Measurements from ENCODE around the gene THOC1. TPM values are rescaled to one million over a fixed set of nuclear protein-coding genes. Genes with fewer than 3 reads are reported as not detected.

Gene THOC1
- total RNA-seq, 1 experiment from 2014 or later = 74.5 TPM

DNA sequence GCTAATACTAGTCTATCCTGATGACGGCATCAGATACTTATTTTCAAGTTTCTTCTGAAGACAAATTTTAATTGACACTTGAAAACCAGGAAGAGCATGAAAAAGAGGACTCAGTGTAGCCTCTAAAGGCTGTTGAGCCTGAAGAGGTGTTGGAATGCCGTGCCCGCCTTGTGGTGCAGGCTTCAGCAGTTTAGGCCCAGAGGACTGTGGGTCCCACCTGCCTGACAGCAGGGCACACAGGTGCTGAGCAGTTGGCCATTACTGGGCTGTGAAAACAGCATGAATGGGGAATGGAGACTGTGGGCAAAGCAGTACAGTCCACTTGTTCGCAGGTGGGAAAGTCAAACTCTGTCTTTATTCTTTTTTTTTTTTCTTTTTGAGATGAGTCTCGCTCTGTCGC is 49.8 kb upstream of the THOC1 start:
- WGBS (ENCODE audit: extremely low coverage, insufficient read length, low lambda C conversion rate) = no CpG with 5 or more reads among the region's 6 CpGs
- Mint-ChIP-seq H3K4me3 (no peak overlapping the region), H3K27me3 (ENCODE audit: low read depth) (no peaks in the 10 kb centered on the region; the same call in 1 of the 2 replicates), H3K9me3 (no peaks in the 10 kb centered on the region), H3K36me3 (ENCODE audit: insufficient read depth in 1 of 3, low read depth in 3 of 3) (no peaks in the 10 kb centered on the region), H3K27ac (no peak overlapping the region), H3K4me1 (peaks cover 0 to 8% of the 10 kb centered on the region in 2 experiments; a peak in 2 of 4 replicates)
- H3K56ac ChIP-seq (ENCODE audit: insufficient read length, low read depth, low read length) = no peak overlapping the region
- H3K4me1 ChIP-seq (ENCODE audit: insufficient read depth, low read length) = no peaks in the 10 kb centered on the region
- no peak overlapping the region for H3K18ac ChIP-seq (ENCODE audit: insufficient read length, low read depth, low read length)
- H3K4me2 ChIP-seq (ENCODE audit: insufficient read depth, insufficient read length, low read length) = no peak overlapping the region
- H4K20me1 ChIP-seq (ENCODE audit: control insufficient read depth, insufficient read depth, insufficient read length) = no peaks in the 10 kb centered on the region
- no peak overlapping the region for H2BK120ac ChIP-seq (ENCODE audit: low read depth, low read length, poor library complexity, severe bottlenecking)
- no peaks in the 10 kb centered on the region for H3K23me2 ChIP-seq (ENCODE audit: insufficient read length, low read depth, low read length, poor library complexity, severe bottlenecking)
- H2BK5ac ChIP-seq (ENCODE audit: insufficient read length, low read length) = no peak overlapping the region
- H3T11ph ChIP-seq (ENCODE audit: low read length) = no peak overlapping the region
- H3K9ac ChIP-seq (ENCODE audit: extremely low read depth, insufficient read length, low read length) = no peak overlapping the region
- no peak overlapping the region for H2AFZ ChIP-seq (ENCODE audit: low read length)
- H3K27me3 ChIP-seq (ENCODE audit: insufficient read depth, low read length) = no peaks in the 10 kb centered on the region
- no peak overlapping the region for H2BK20ac ChIP-seq (ENCODE audit: low read depth, low read length, poor library complexity, severe bottlenecking)
- TF ChIP-seq, protein P1, sequence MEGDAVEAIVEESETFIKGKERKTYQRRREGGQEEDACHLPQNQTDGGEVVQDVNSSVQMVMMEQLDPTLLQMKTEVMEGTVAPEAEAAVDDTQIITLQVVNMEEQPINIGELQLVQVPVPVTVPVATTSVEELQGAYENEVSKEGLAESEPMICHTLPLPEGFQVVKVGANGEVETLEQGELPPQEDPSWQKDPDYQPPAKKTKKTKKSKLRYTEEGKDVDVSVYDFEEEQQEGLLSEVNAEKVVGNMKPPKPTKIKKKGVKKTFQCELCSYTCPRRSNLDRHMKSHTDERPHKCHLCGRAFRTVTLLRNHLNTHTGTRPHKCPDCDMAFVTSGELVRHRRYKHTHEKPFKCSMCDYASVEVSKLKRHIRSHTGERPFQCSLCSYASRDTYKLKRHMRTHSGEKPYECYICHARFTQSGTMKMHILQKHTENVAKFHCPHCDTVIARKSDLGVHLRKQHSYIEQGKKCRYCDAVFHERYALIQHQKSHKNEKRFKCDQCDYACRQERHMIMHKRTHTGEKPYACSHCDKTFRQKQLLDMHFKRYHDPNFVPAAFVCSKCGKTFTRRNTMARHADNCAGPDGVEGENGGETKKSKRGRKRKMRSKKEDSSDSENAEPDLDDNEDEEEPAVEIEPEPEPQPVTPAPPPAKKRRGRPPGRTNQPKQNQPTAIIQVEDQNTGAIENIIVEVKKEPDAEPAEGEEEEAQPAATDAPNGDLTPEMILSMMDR (conservative IDR thresholded peaks at IDR 0.05) = no peak
- H4K8ac ChIP-seq (replicated peaks; ENCODE audit: insufficient read length, low read depth, low read length) = no peak overlapping the region
- H3K4ac ChIP-seq (ENCODE audit: low read depth, low read length) = no peak overlapping the region
- no peaks in the 10 kb centered on the region for H3K79me2 ChIP-seq (ENCODE audit: insufficient read depth, low read length)
- H3K27ac ChIP-seq (ENCODE audit: insufficient read length, low read depth, low read length) = no peak overlapping the region
- no peak overlapping the region for H2AK5ac ChIP-seq (ENCODE audit: insufficient read length, low read length)
- no peak overlapping the region for H2BK12ac ChIP-seq (ENCODE audit: insufficient read length, low read depth, low read length)
- no peak for DNase-seq
- H4K5ac ChIP-seq (ENCODE audit: insufficient read length, low read depth, low read length) = no peak overlapping the region
- no peak overlapping the region for H2BK15ac ChIP-seq (ENCODE audit: low read depth, low read length)
- H3K9me3 ChIP-seq (ENCODE audit: control insufficient read depth, low read depth, low read length) = no peaks in the 10 kb centered on the region
- H3K23ac ChIP-seq (ENCODE audit: insufficient read length, low read depth, low read length) = no peak overlapping the region
- no peak overlapping the region for H4K91ac ChIP-seq (ENCODE audit: insufficient read length, low read depth, low read length)
- no peak overlapping the region for H3K14ac ChIP-seq (ENCODE audit: insufficient read depth, low read length)
- no peaks in the 10 kb centered on the region for H3K79me1 ChIP-seq (ENCODE audit: insufficient read depth, low read depth, low read length, poor library complexity, severe bottlenecking)

Data from H9 (cell line).